SU-DHL-6 (cell line): ENCODE results near the gene ILDR2.

ENCODE experiments used
- EZH2phosphoT487 ChIP-seq: fragments of 200-600 bp; sonication (generic), shearing (Covaris generic); conservative IDR thresholded peaks from 2 replicates; pipeline ENCODE4 v1.6.1; 2018; ENCODE audit warnings: mild to moderate bottlenecking, antibody characterized with exemption, low read length, moderate library complexity, mixed read lengths
- TF ChIP-seq, protein P1 (sequence below): fragments of 200-600 bp; sonication (generic); IDR thresholded peaks from one replicate; pipeline ENCODE4 v1.5.1; 2017; ENCODE audit warnings: antibody characterized with exemption, mild to moderate bottlenecking, low read length, moderate library complexity; ENCODE audit not compliant: insufficient read depth, poor library complexity, severe bottlenecking

DNA sequence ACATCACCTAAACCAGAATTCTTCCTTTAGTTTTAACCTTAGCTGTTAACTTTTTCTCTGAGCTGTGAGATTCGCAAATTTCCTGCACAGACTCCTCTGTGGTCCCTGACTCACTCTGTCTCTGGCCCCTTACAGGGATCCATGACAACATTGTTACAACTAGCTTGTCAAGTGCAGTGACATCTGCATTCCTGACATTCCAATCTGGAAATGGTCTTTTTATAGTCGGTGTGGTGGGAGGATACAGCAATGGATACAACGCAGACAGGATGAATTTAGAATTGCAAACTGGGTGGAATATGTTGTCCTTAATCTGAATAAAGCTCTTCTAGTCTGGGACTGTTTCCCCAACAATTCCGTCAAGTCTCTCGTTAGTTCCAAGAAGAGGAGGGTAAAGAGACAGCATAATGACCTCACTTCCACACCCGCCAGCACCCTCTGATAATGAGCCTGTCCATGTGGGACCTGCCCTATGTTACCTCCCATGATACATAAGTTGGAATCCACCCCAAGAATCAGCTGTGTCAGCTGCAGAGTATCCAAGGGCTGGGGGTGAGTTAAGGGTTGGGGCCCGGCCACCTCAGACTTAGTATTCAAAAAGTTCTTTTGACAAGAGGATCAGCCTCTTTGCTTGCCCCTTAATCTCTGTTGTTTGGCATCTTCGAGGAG, 49.4 kb downstream of the ILDR2 start:
- TF ChIP-seq, protein P1, sequence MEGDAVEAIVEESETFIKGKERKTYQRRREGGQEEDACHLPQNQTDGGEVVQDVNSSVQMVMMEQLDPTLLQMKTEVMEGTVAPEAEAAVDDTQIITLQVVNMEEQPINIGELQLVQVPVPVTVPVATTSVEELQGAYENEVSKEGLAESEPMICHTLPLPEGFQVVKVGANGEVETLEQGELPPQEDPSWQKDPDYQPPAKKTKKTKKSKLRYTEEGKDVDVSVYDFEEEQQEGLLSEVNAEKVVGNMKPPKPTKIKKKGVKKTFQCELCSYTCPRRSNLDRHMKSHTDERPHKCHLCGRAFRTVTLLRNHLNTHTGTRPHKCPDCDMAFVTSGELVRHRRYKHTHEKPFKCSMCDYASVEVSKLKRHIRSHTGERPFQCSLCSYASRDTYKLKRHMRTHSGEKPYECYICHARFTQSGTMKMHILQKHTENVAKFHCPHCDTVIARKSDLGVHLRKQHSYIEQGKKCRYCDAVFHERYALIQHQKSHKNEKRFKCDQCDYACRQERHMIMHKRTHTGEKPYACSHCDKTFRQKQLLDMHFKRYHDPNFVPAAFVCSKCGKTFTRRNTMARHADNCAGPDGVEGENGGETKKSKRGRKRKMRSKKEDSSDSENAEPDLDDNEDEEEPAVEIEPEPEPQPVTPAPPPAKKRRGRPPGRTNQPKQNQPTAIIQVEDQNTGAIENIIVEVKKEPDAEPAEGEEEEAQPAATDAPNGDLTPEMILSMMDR: no peak
- no peak for TF ChIP-seq EZH2phosphoT487
